ENCODE data around the gene PPP2R2B. TPM values are rescaled to one million over a fixed set of nuclear protein-coding genes. Genes with fewer than 3 reads are reported as not detected.

PPP2R2B gene
- total RNA-seq, 1 donor from 2014 or later, result 7.9 TPM

DNA sequence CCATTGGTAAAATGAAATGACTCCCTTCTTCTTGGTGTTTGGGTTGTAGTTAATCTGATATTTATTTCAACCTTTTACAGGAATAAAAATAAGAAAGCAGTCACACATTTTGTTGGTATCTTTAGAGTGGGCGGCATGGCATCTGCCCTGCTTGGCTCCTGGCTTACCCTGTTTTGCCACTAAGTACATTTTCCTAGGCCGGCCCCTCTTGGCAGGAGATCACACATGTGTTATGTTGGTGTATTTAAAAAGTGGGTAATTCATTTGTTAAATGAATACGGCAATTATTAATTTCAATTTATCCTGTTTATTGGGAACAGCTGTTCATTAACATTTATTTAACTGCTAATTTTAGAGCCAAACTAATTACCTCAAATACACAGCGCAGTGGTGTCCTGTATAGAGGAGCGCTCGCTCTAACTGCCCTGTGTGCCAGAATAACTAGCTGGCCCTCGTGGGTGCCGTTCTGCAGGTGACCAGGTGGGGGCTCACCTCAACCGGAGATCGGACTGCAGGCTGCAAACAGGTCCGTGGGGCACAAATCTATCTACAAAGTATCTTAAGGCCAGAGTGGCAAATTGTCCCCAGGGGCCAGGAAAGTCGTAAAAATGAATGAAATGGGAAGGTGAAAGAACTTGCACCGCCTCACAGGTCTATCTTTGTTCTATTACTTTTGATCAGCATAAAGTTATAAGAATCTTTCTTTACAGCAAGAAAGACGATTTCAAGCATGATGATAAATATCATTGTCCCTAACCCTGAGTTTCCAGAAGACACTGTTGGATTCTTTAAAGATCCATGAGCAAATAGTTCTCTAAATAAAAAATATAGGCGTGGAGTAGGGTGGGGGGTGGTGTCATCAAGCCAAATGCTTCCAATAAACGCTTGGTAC is 336.4 kb downstream of the PPP2R2B start:
- no peak for DNase-seq (ENCODE audit: low spot score)
- intact Hi-C loops (cut with DNase I), result loop anchor here (2.0 to 5.0 kb wide), 2 partner anchors 425 to 645 kb away; no protein-coding TSS in a partner anchor

DNA sequence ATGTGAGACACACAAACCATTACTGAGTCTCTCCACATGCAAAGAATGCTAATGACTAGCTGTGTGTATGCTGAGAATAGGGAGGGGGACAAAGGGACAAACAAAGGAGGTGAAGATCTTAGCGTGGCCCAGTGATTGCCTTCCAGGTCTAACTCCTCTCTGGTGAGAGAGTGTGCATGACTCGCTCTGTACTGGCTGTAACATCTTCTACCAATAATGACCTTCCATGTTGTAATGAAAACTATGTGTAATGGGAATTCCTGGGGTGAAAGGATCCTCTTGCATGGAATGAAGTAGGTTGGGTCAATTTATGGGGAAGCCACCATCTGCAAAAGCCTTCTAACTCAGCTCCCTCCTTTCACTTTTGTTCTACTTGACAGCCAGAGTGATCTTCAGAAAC is 338.1 kb downstream of the PPP2R2B start:
- intact Hi-C loops (cut with DNase I), result loop anchor here (5.0 kb wide), 1 partner anchor 647 kb away; no protein-coding TSS in a partner anchor
- DNase-seq (ENCODE audit: low spot score), result no peak

DNA sequence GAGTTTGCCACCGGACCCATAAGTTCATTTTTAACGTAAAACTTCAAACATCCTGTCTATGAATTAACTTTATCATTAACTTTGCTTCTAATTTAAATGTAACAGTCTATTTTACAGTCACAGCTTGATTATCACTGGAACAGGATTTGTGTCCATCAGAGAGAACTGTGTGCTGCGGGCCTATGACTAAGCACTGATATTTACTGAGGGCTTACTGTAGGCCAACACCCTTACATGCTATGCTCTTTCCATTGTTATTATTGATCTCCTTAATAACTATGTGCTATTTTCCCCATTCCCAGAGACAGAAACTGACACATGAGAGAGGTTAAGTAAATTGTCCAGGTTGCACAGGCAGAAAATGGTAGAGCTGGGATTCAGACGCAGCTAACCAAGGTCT is 338.6 kb downstream of the PPP2R2B start:
- no peak for DNase-seq (ENCODE audit: low spot score)
- intact Hi-C loops (cut with DNase I), result loop anchor here (5.0 kb wide), 1 partner anchor 647 kb away; no protein-coding TSS in a partner anchor

DNA sequence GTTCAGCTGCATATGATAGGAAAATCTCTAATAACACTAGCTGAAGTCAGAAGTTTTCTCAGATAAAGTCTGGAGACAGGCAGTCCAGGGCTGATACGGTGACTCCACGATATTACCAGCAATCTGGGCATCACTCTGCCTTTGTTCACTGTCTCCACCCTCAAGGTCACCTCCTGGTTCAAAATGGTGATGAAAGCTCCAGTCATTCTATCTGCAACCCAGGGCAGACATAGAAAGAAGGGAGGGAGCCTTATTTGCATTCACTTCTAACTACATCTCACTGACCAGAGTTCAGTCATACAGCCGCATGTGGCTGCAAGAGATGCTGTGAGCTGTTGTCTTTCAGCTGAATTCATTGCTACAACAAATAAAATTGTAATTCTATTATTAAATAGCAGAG is 340.1 kb downstream of the PPP2R2B start:
- intact Hi-C loops (cut with DNase I), result no loop called here
- no peak for DNase-seq (ENCODE audit: low spot score)

DNA sequence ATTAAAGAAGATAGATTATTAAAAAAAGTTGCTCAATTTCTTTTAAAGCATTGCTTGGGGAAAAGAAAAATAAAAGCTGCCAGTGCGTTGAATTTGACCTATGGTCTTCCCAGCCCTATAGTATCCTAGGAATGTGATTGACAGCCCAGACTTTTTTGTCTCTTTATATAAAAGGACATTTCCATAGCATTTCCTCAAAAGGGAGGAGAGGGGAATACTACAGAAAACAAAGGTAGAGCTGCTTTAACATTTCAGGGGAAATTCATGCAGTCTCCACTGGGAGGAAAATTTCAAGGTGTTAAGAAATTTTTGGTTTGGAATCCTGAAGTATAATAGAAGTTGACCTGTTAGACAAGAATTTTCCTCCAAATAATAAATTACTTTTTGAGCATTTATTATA is 344.7 kb downstream of the PPP2R2B start:
- intact Hi-C loops (cut with DNase I), result no loop called here

DNA sequence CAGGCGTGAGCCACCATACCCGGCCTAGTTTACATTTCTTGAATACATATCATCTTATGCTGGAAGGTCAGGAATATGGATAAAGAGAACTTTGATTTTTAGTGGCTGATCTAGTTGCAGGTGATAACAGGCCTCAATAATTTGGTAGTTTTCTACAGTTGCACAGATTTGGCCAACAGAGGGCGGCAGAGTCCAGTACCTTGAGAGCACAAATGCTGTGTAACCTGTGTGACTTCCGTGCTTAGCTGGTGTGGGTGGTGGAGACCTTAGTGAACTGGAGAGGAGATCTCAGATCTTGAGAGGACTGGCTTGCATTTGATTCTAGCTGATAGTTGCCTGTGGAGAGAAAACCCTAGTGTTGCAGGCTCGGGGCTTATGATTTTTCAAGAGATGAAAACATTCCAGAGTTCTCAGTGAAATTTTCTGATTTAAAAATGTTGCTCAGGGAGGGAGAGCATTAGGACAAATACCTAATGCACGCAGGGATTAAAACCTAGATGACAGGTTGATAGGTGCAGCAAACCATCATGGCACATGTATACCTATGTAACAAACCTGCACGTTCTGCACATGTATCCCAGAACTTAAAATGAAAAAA is 345.2 kb downstream of the PPP2R2B start:
- DNase-seq (ENCODE audit: low spot score), result no peak
- intact Hi-C loops (cut with DNase I), result no loop called here

More for the DNA sequence above, 344.7 kb downstream of the PPP2R2B start:
- DNase-seq (ENCODE audit: low spot score), result no peak
